Esophagus (tissue), 2 donors: ENCODE data around the gene LSG1. TPM values are rescaled to one million over a fixed set of nuclear protein-coding genes. Genes with fewer than 3 reads are reported as not detected.

Experiments
- H3K27ac ChIP-seq, 2 donors: one replicate each; pipeline ENCODE4 v1.5.1; 2013; ENCODE audit warnings: low read depth in 2 of 2, mild to moderate bottlenecking in 2 of 2, inconsistent platforms in 1 of 2, low read length in 1 of 2, moderate library complexity in 1 of 2
- H3K27me3 ChIP-seq, 2 donors: one replicate each; pipeline ENCODE4 v1.6.1; 2013; ENCODE audit warnings: low read length in 2 of 2, control low read depth in 1 of 2, mild to moderate bottlenecking in 1 of 2; ENCODE audit not compliant: insufficient read depth in 2 of 2, control insufficient read depth in 1 of 2
- H3K36me3 ChIP-seq, 2 donors: one replicate each; pipeline ENCODE4 v1.6.1; 2013; ENCODE audit warnings: low read length in 1 of 2; ENCODE audit not compliant: control insufficient read depth in 2 of 2, insufficient read depth in 2 of 2
- H3K4me1 ChIP-seq, 2 donors: one replicate each; pipeline ENCODE4 v1.6.1; 2013; ENCODE audit warnings: low read length in 1 of 2; ENCODE audit not compliant: control insufficient read depth in 2 of 2, insufficient read depth in 2 of 2
- H3K4me3 ChIP-seq, 2 donors: one replicate each; pipeline ENCODE4 v1.5.1; 2013; ENCODE audit warnings: low read length in 2 of 2, mild to moderate bottlenecking in 2 of 2, low read depth in 1 of 2, moderate library complexity in 1 of 2
- H3K9me3 ChIP-seq, 2 donors: one replicate each; pipeline ENCODE4 v1.6.1; 2013; ENCODE audit warnings: mild to moderate bottlenecking in 2 of 2, low read depth in 1 of 2, low read length in 1 of 2, moderate library complexity in 1 of 2; ENCODE audit not compliant: control insufficient read depth in 2 of 2, insufficient read depth in 1 of 2
- WGBS, 2 donors: extraction: QIAGEN DNeasy Blood & Tissue Kit; methylation state at CpG; one replicate each; pipeline ENCODE4 v1.1.7; 2013; 5-methylcytosine and 5-hydroxymethylcytosine counted together
- polyA plus RNA-seq, 2 donors: library from polyadenylated mRNA; stranded (reverse); fragments of 200-250 nt; gene quantifications; one replicate each; pipeline ENCODE4 v1.2.3, GENCODE V29; 2013
- donor health status: healthy with polysubstance abuse.
- donor health status: Bipolar disorder and iron deficiency.

The LSG1 gene
- polyA plus RNA-seq, 2 donors = 14.1 to 26.5 TPM

- Histone ChIP-seq H3K27ac (no peak overlapping the region), H3K36me3 (peaks cover 0 to 11% of the 10 kb centered on the region in 2 donors)
- 93 to 94% methylated on average over 25 of the region's 25 CpGs for WGBS, 2 donors
These were observed 48.3 kb downstream of the LSG1 start for GRCh38 chr3:194623449-194624290.

GRCh38 chr3:194622621-194623340 lies 49.2 kb downstream of the LSG1 start:
- Histone ChIP-seq H3K27me3 (no peaks in the 10 kb centered on the region), H3K9me3 (no peaks in the 10 kb centered on the region), H3K4me3 (no peak overlapping the region), H3K36me3 (peaks cover 0 to 11% of the 10 kb centered on the region in 2 donors), H3K27ac (no peak overlapping the region), H3K4me1 (peaks cover 0 to 2% of the 10 kb centered on the region in 2 donors)
- 91 to 93% methylated on average over 26 of the region's 26 CpGs for WGBS, 2 donors

More at GRCh38 chr3:194623449-194624290, 48.3 kb downstream of the LSG1 start:
- Histone ChIP-seq H3K27me3 (no peaks in the 10 kb centered on the region), H3K4me3 (no peak overlapping the region), H3K9me3 (no peaks in the 10 kb centered on the region), H3K4me1 (peaks cover 0 to 2% of the 10 kb centered on the region in 2 donors)

GRCh38 chr3:194621947-194622346 lies 50.0 kb downstream of the LSG1 start:
- Histone ChIP-seq H3K4me1 (peaks cover 0 to 2% of the 10 kb centered on the region in 2 donors), H3K9me3 (no peaks in the 10 kb centered on the region), H3K36me3 (peaks cover 0 to 9% of the 10 kb centered on the region in 2 donors), H3K4me3 (no peak overlapping the region), H3K27me3 (no peaks in the 10 kb centered on the region), H3K27ac (no peak overlapping the region)
- WGBS, 2 donors = 92 to 93% methylated on average over 14 of the region's 14 CpGs

- Histone ChIP-seq H3K4me1 (peaks cover 0 to 2% of the 10 kb centered on the region in 2 donors), H3K27ac (no peak overlapping the region), H3K9me3 (no peaks in the 10 kb centered on the region), H3K36me3 (peaks cover 0 to 5% of the 10 kb centered on the region in 2 donors), H3K4me3 (no peak overlapping the region), H3K27me3 (no peaks in the 10 kb centered on the region)
- 93 to 100% methylated on average over 3 to 7 of the region's 7 CpGs for whole genome bisulfite sequencing, 2 donors
These were observed 51.8 kb downstream of the LSG1 start for GRCh38 chr3:194620196-194620595.

- H3K27me3 ChIP-seq = no peaks in the 10 kb centered on the region
- no peaks in the 10 kb centered on the region for H3K9me3 ChIP-seq
- H3K27ac ChIP-seq = no peak overlapping the region
- 87 to 93% methylated on average over 9 of the region's 9 CpGs for WGBS, 2 donors
- H3K4me1 ChIP-seq = peaks cover 0 to 2% of the 10 kb centered on the region in 2 donors
- H3K4me3 ChIP-seq = no peak overlapping the region
- H3K36me3 ChIP-seq = peaks cover 0 to 3% of the 10 kb centered on the region in 2 donors
These were observed 52.2 kb downstream of the LSG1 start for GRCh38 chr3:194619741-194620140.

- peaks cover 0 to 3% of the 10 kb centered on the region in 2 donors for H3K36me3 ChIP-seq
- no peaks in the 10 kb centered on the region for H3K27me3 ChIP-seq
- WGBS, 2 donors = 82 to 83% methylated on average over 23 of the region's 23 CpGs
These were observed 53.0 kb downstream of the LSG1 start for GRCh38 chr3:194618858-194619608.

GRCh38 chr3:194617827-194618226 lies 54.2 kb downstream of the LSG1 start:
- WGBS, 2 donors = 85 to 86% methylated on average over 9 of the region's 9 CpGs
- Histone ChIP-seq H3K4me3 (no peak overlapping the region), H3K36me3 (peaks cover 0 to 3% of the 10 kb centered on the region in 2 donors), H3K4me1 (peaks cover 0 to 2% of the 10 kb centered on the region in 2 donors), H3K27ac (no peak overlapping the region), H3K27me3 (no peaks in the 10 kb centered on the region), H3K9me3 (no peaks in the 10 kb centered on the region)

More at GRCh38 chr3:194618858-194619608, 53.0 kb downstream of the LSG1 start:
- Histone ChIP-seq H3K4me1 (peaks cover 0 to 2% of the 10 kb centered on the region in 2 donors), H3K9me3 (no peaks in the 10 kb centered on the region), H3K4me3 (no peak overlapping the region), H3K27ac (no peak overlapping the region)

- WGBS, 2 donors = 94 to 96% methylated on average over 13 to 14 of the region's 14 CpGs
- peaks cover 0 to 3% of the 10 kb centered on the region in 2 donors for H3K36me3 ChIP-seq
- no peak overlapping the region for H3K27ac ChIP-seq
These were observed 54.8 kb downstream of the LSG1 start for GRCh38 chr3:194617143-194617671.

GRCh38 chr3:194615226-194615625 lies 56.8 kb downstream of the LSG1 start:
- Histone ChIP-seq H3K4me3 (no peak overlapping the region), H3K27ac (no peak overlapping the region), H3K9me3 (no peaks in the 10 kb centered on the region), H3K36me3 (peaks cover 0 to 3% of the 10 kb centered on the region in 2 donors), H3K27me3 (no peaks in the 10 kb centered on the region), H3K4me1 (no peaks in the 10 kb centered on the region)
- 88 to 90% methylated on average over 11 of the region's 11 CpGs for WGBS, 2 donors

More at GRCh38 chr3:194617143-194617671, 54.8 kb downstream of the LSG1 start:
- Histone ChIP-seq H3K4me3 (no peak overlapping the region), H3K4me1 (peaks cover 0 to 2% of the 10 kb centered on the region in 2 donors), H3K9me3 (no peaks in the 10 kb centered on the region), H3K27me3 (no peaks in the 10 kb centered on the region)
